AML-193 (cell line): ENCODE data around the gene NRSN1.

Source experiments
- DNase-seq, 2 experiments: peaks; one replicate each; lab custom pipeline; 2025; lab: John Stamatoyannopoulos, UW

Gene NRSN1

GRCh38 chr6:24125980-24126379, at the start of gene NRSN1:
Gene NRSN1 (plus strand): TSS chr6:24126215. CDS start chr6:24134328, 8,113 bp downstream.
- DNase-seq: no peak

GRCh38 chr6:24078200-24078599, 47.8 kb upstream of the NRSN1 start:
- no peak for DNase-seq

- DNase-seq: no peak
Observed at GRCh38 chr6:24079076-24079475, 46.9 kb upstream of the NRSN1 start.

- no peak for DNase-seq
Observed at GRCh38 chr6:24080711-24081110, 45.3 kb upstream of the NRSN1 start.

GRCh38 chr6:24089736-24090135, 36.3 kb upstream of the NRSN1 start:
- DNase-seq: no peak

- no peak for DNase-seq
Observed at GRCh38 chr6:24092407-24092806, 33.6 kb upstream of the NRSN1 start.

- no peak for DNase-seq
Observed at GRCh38 chr6:24093381-24093780, 32.6 kb upstream of the NRSN1 start.

- no peak for DNase-seq
Observed at GRCh38 chr6:24099181-24099580, 26.8 kb upstream of the NRSN1 start.

- no peak for DNase-seq
Observed at GRCh38 chr6:24100024-24100769, 25.8 kb upstream of the NRSN1 start.

GRCh38 chr6:24100770-24101155, 25.3 kb upstream of the NRSN1 start:
- no peak for DNase-seq

- no peak for DNase-seq
Observed at GRCh38 chr6:24105191-24105590, 20.8 kb upstream of the NRSN1 start.

GRCh38 chr6:24106291-24106690, 19.7 kb upstream of the NRSN1 start:
- no peak for DNase-seq

- DNase-seq: no peak
Observed at GRCh38 chr6:24107294-24107693, 18.7 kb upstream of the NRSN1 start.

- no peak for DNase-seq
Observed at GRCh38 chr6:24108056-24108455, 18.0 kb upstream of the NRSN1 start.

- no peak for DNase-seq
Observed at GRCh38 chr6:24110417-24110816, 15.6 kb upstream of the NRSN1 start.

GRCh38 chr6:24113891-24114290, 12.1 kb upstream of the NRSN1 start:
- DNase-seq: no peak

- DNase-seq: no peak
Observed at GRCh38 chr6:24117021-24117420, 9.0 kb upstream of the NRSN1 start.

- no peak for DNase-seq
Observed at GRCh38 chr6:24122139-24122538, 3.9 kb upstream of the NRSN1 start.

- peak; percentile 44 to 66 for DNase-seq
Observed at GRCh38 chr6:24126586-24127192, 674 bp downstream of the NRSN1 start.

GRCh38 chr6:24127316-24127715, 1.3 kb downstream of the NRSN1 start:
- no peak for DNase-seq

- no peak for DNase-seq
Observed at GRCh38 chr6:24131751-24132150, 5.7 kb downstream of the NRSN1 start.

GRCh38 chr6:24139080-24139479, 13.1 kb downstream of the NRSN1 start:
- no peak for DNase-seq

- DNase-seq: no peak
Observed at GRCh38 chr6:24139639-24140038, 13.6 kb downstream of the NRSN1 start.

GRCh38 chr6:24140591-24140990, 14.6 kb downstream of the NRSN1 start:
- DNase-seq: no peak
